NAMALWA (cell line): ENCODE data around the gene MYBPC3.
"Not testable (repeated sequence)": the region's sequence is repeated elsewhere in the genome, so short reads cannot be mapped to it uniquely, and the experiment has no call there.

ENCODE experiments used
- DNase-seq: peaks from one replicate; pipeline ENCODE4 v3.0.0-alpha.2; 2015; ENCODE audit warnings: low spot score

MYBPC3 gene

GRCh38 chr11:47317064-47317828 is 35.3 kb downstream of the MYBPC3 start:
- DNase-seq, result no peak

DNA sequence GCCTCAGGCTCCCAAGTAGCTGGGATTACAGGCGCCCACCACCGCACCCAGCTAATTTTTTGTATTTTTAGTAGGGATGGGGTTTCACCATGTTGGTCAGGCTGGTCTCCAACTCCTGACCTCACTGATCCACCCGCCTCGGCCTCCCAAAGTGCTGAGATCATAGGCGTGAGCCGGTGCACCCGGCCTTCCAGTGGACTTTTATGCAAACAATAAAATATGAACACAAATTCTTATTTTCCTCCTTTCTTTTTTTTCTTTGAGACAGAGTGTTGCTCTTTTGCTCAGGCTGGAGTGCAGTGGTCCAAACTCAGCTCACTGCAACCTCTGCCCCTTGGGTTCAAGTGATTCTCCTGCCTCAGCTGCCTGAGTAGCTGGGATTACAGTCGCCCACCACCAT is 36.0 kb downstream of the MYBPC3 start:
- not testable (repeated sequence) for DNase-seq

- no peak for DNase-seq
Observed at GRCh38 chr11:47314992-47315391, 37.5 kb downstream of the MYBPC3 start.

DNA sequence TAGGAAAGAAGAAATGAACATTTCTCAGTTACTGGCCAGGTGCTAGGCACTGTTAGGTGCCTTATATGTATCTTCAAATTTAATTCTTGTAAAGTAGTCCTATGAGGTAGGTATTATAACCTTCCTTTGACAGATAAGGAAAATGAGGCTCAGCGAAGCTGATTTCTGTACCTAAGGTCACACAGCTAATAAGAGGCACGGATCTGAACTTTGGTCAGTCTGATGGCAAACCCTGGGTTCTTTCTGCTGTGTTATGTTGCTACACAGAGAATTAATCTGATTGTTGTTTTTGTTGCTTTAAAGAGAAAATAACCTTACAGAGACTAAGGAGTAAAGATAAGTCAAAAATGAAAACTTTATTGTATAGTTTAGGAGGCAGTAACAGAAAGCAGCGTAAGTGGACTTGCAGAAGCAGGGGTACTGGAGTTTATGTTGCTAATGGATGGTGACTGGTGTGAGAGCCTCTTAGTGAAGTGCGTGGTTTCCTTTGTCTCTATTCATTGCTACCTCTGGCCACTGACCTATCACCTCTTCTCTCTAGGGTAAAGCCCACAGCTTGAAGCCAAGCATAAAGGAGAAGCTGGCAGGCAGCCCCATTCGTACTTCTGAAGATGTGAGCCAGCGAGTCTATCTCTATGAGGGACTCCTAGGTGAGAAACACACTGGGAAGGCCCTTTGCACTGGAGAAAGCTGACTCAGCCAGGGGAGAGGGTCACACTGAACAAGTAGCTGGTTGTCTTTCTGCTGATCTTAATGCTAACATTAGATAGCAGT is 44.3 kb downstream of the MYBPC3 start:
- no peak for DNase-seq

DNA sequence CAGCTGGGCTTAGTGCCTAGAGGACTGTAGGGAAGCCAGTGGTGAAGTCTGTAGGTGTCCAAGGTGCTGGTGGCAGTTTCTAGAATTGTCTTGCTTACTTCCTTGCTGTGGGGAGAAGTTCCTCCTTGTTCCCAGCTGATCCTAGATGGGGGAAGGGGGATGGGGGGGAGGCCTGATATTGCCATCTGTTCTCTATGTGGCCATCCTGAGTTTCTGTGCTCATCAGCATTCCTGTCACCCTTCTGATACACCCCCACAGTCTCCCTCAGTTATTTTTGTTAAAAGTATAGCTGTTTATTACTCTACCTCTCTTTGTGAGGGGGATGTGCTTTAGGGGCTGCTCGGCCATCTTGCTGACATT is 46.0 kb downstream of the MYBPC3 start:
- DNase-seq, result no peak

- DNase-seq, result no peak
Observed at GRCh38 chr11:47305734-47306483, 46.6 kb downstream of the MYBPC3 start.

DNA sequence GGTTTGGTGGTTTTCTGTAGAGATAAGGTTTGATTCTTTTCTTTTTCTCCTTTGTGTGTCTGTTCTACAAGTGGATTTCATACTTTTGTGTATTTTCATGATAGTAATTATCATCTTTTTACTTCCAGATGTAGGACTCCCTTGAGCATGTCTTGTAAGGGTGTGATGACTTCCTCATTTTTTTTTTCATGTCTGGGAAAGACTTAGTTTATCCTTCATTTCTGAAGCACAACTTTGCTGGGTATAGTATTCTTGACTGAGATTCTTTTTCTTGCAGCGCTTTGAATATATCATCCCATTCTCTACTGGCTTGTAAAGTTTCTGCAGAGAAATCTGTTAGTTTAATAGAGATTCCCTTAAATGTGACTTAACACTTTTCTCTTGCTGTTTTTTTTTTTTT is 49.6 kb downstream of the MYBPC3 start:
- no peak for DNase-seq

DNA sequence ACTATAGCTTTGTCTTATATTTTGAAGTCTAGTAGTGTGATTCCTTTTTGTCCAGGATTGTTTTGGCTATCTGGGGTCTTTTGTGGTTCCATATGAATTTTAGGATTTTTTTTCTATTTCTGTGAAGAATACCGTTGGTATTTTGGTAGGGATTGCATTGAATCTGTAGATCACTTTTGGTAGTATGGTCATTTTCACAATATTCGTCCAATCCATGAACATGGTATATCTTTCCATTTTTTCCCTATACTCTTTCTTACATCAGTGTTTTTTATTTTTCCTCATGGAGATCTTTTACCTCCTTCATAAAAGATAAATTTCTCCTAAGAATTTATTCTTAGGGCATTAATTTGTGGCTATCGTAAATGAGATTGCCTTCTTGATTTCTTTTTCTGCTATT is 53.4 kb downstream of the MYBPC3 start:
- DNase-seq, result no peak

- no peak for DNase-seq
Observed at GRCh38 chr11:47296045-47296444, 56.5 kb downstream of the MYBPC3 start.

DNA sequence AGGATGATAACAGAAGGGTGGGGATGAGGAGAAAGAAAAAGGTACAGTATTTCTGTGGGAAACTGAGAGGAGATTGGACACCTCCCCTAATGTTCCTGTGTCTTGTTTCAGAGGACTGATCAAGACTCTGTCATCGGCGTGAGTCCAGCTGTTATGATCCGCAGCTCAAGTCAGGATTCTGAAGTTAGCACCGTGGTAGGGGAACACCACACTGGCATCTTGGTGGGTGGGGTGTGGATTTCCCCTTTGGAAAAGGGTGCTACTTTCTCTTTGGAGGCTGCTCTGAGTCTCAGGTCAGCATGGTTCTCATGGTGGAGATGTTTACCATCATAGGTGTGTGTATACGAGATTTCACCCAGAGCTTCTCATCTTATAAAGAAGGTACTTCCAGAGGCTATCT is 57.1 kb downstream of the MYBPC3 start:
- no peak for DNase-seq

GRCh38 chr11:47289856-47290255 is 62.6 kb downstream of the MYBPC3 start:
- DNase-seq, result no peak

GRCh38 chr11:47288066-47288465 is 64.4 kb downstream of the MYBPC3 start:
- no peak for DNase-seq

DNA sequence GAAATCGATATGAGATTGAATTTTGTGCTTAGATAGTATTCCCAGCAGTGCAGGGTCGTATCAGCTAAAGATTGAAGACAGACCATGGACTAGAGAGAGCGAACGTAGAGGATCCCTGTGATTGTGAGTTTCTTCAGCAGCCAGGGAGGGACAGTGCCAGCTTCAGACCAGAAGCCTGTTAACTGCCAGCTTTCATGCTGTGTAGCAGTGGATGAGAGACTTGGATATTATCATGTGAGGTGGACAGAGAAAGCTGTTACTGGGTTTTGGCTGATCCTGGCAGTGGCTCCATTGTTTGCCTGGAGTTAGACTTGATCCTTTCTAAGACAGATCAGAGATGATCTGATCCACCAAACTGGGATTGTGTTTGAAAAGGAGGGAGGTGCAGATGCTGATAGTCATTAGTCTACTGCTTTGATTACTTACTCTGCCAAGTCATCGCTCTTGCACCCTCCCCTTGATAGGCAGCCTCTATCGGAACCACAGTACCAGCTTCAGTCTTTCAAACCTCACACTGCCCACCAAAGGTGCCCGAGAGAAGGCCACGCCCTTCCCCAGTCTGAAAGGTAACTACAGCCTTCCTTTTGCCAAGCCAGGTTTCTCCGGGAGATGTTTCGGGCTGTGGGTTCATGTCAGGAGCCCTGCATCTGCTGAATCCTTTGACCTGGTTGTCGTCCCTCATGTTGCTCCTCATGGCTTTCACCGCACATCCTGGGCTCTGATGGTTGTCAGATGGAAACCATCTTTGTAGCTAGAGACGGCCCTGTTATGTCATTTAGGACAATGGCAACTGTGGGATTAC is 66.3 kb downstream of the MYBPC3 start:
- no peak for DNase-seq

DNA sequence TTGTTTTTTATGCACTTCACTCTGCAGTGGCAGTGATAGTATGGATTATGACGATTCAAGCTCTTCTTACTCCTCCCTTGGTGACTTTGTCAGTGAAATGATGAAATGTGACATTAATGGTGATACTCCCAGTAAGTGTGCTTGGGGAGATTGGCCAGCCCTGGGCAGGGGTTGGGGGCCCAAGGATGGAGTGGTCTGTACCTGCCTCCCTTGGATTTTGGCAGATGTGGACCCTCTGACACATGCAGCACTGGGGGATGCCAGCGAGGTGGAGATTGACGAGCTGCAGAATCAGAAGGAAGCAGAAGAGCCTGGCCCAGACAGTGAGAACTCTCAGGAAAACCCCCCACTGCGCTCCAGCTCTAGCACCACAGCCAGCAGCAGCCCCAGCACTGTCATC is 68.4 kb downstream of the MYBPC3 start:
- DNase-seq, result no peak

DNA sequence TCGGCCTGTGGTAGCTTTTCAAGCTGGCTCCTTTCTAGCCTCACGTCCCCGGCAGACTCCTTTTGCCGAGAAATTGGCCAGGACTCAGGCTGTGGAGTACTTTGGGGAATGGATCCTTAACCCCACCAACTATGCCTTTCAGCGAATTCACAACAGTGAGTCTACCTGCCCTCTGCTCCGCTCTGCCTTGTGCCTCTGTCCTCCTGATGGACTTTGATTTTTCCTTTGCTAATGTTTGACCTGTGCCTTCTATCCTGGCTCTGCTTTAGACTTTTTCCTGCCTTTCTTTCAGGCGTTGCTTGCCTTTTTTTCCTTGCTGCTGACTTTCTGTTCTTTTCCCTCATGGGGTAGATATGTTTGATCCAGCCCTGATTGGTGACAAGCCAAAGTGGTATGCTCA is 70.0 kb downstream of the MYBPC3 start:
- no peak for DNase-seq
